ENCODE measurements around the gene PPP3R2. TPM values are rescaled to one million over a fixed set of nuclear protein-coding genes. Genes with fewer than 3 reads are reported as not detected.

Gene PPP3R2
- total RNA-seq, 1 donor from 2014 or later: not detected

DNA sequence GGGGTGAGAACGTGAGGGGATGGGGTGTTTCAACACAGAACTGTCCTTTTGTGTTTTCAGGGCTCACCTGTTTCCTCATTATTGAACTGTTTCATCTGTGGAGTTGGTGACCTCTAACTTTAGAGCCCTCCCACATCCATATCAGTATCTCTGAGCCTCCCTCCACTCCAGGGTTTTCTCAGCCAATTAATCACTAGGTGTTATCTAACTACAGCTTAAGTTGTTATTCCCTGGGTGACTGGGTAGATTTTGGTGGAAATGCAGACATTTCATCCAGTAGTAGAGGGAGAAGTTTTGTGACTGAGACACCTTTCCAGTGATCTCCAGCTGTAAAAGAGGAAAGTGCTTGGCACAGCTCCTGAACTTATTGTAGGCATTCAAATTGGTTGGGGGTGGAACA lies 23.7 kb downstream of the PPP3R2 start:
- no peaks in the 10 kb centered on the region for H3K9me3 ChIP-seq
- peaks cover 0 to 11% of the 10 kb centered on the region in 2 donors for H3K36me3 ChIP-seq
- intact Hi-C loops (cut with DNase I): no loop called here
- DNase-seq (ENCODE audit: extremely low spot score in 2 of 2): no peak
- TF ChIP-seq POLR2A (IDR thresholded peaks at IDR 0.05) (no peak), CTCF (IDR thresholded peaks at IDR 0.05) (no peak), POLR2AphosphoS5 (IDR thresholded peaks at IDR 0.05; ENCODE audit: insufficient read depth in 1 of 2, low read depth in 1 of 2) (no peak)
- H3K27ac ChIP-seq: no peak overlapping the region
- no peaks in the 10 kb centered on the region for H3K27me3 ChIP-seq
- H3K4me1 ChIP-seq: no peaks in the 10 kb centered on the region
- no peak overlapping the region for H3K4me3 ChIP-seq

GRCh38 chr9:101569741-101570501 lies 24.8 kb downstream of the PPP3R2 start:
- TF ChIP-seq CTCF (IDR thresholded peaks at IDR 0.05) (no peak), POLR2AphosphoS5 (IDR thresholded peaks at IDR 0.05; ENCODE audit: insufficient read depth in 1 of 2, low read depth in 1 of 2) (no peak), POLR2A (IDR thresholded peaks at IDR 0.05) (no peak)
- Histone ChIP-seq H3K36me3 (peaks cover 0 to 17% of the 10 kb centered on the region in 2 donors), H3K27me3 (no peaks in the 10 kb centered on the region), H3K4me1 (no peaks in the 10 kb centered on the region), H3K4me3 (no peak overlapping the region), H3K27ac (no peak overlapping the region), H3K9me3 (no peaks in the 10 kb centered on the region)
- intact Hi-C loops (cut with DNase I): no loop called here
- no peak for DNase-seq (ENCODE audit: extremely low spot score in 2 of 2)

DNA sequence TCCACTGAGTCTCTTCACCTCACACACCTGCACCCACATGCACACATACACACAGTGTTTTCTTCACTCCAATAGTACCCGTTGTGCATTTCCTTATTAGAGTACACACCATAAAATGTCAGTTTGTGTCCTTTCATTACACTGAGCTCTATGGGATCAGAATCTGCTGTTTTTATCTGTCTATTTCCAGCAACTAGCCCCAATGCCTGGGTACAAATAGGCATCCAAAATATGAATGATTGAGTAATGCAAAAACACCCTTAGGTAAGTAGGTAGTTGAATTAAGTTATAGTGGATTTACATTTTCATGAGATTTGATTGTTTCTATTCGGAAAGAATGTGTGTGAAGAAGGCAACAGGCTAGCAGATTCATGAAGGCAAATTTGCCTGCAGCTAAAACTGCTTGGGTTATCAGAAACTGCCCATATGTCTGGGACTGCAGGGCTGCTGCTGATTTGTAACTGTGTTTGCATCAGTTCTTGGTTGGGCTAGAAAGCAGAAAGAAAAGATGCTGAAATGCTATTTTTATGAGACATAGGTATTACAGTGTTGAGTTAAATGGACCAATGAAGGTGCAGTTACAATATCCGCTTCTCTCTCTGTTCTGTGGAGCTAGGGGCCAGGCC lies 26.9 kb downstream of the PPP3R2 start:
- intact Hi-C loops (cut with DNase I): no loop called here
- Histone ChIP-seq H3K36me3 (peaks cover 0 to 25% of the 10 kb centered on the region in 2 donors), H3K27ac (no peak overlapping the region), H3K9me3 (no peaks in the 10 kb centered on the region), H3K4me3 (no peak overlapping the region), H3K27me3 (no peaks in the 10 kb centered on the region), H3K4me1 (no peaks in the 10 kb centered on the region)
- TF ChIP-seq CTCF (IDR thresholded peaks at IDR 0.05): no peak
- TF ChIP-seq POLR2AphosphoS5 (IDR thresholded peaks at IDR 0.05; ENCODE audit: insufficient read depth in 1 of 2, low read depth in 1 of 2): no peak
- no peak for TF ChIP-seq POLR2A (IDR thresholded peaks at IDR 0.05)
- DNase-seq (ENCODE audit: extremely low spot score in 2 of 2): no peak

- H3K27me3 ChIP-seq: no peaks in the 10 kb centered on the region
- intact Hi-C loops (cut with DNase I): no loop called here
- no peak for TF ChIP-seq CTCF (IDR thresholded peaks at IDR 0.05)
- no peak for TF ChIP-seq POLR2A (IDR thresholded peaks at IDR 0.05)
- no peak for TF ChIP-seq POLR2AphosphoS5 (IDR thresholded peaks at IDR 0.05; ENCODE audit: insufficient read depth in 1 of 2, low read depth in 1 of 2)
- H3K4me1 ChIP-seq: no peaks in the 10 kb centered on the region
- H3K36me3 ChIP-seq: peaks cover 0 to 33% of the 10 kb centered on the region in 2 donors
- no peaks in the 10 kb centered on the region for H3K9me3 ChIP-seq
- no peak overlapping the region for H3K27ac ChIP-seq
- no peak for DNase-seq (ENCODE audit: extremely low spot score in 2 of 2)
- no peak overlapping the region for H3K4me3 ChIP-seq
These were observed 27.7 kb downstream of the PPP3R2 start for GRCh38 chr9:101566904-101567724.
